NB4 (cell line): ENCODE results near the gene ANKRD33B.
"Not testable (repeated sequence)": the region's sequence is repeated elsewhere in the genome, so short reads cannot be mapped to it uniquely, and the experiment has no call there.

Source experiments
- DNase-seq: peaks from one replicate; pipeline ENCODE4 v3.0.0; 2010; ENCODE audit warnings: low read depth
- H3K4me3 ChIP-seq: one replicate; pipeline ENCODE4 v1.5.1; 2011; ENCODE audit warnings: mild to moderate bottlenecking, low read depth, low read length, moderate library complexity
- MYC ChIP-seq: IDR thresholded peaks from 2 replicates; pipeline ENCODE4 v1.6.1; 2011; ENCODE audit warnings: low read depth, low read length
- POLR2A ChIP-seq: IDR thresholded peaks from 2 replicates; pipeline ENCODE4 v1.6.1; 2011; ENCODE audit warnings: mild to moderate bottlenecking; ENCODE audit not compliant: insufficient read length; ENCODE audit errors: extremely low read depth
- TF ChIP-seq, protein P1 (sequence below): IDR thresholded peaks from 2 replicates; pipeline ENCODE4 v1.6.1; 2011; ENCODE audit warnings: low read depth, low read length
- TF ChIP-seq, protein P2 (sequence below): IDR thresholded peaks from one replicate; pipeline ENCODE4 v1.5.1; 2012; ENCODE audit warnings: low read depth, low read length

ANKRD33B gene

GRCh38 chr5:10543585-10544040 is 20.3 kb upstream of the ANKRD33B start:
- H3K4me3 ChIP-seq: no peak overlapping the region
- TF ChIP-seq, protein P1, sequence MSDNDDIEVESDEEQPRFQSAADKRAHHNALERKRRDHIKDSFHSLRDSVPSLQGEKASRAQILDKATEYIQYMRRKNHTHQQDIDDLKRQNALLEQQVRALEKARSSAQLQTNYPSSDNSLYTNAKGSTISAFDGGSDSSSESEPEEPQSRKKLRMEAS: no peak
- TF ChIP-seq POLR2A (no peak), MYC (no peak)
- TF ChIP-seq, protein P2, sequence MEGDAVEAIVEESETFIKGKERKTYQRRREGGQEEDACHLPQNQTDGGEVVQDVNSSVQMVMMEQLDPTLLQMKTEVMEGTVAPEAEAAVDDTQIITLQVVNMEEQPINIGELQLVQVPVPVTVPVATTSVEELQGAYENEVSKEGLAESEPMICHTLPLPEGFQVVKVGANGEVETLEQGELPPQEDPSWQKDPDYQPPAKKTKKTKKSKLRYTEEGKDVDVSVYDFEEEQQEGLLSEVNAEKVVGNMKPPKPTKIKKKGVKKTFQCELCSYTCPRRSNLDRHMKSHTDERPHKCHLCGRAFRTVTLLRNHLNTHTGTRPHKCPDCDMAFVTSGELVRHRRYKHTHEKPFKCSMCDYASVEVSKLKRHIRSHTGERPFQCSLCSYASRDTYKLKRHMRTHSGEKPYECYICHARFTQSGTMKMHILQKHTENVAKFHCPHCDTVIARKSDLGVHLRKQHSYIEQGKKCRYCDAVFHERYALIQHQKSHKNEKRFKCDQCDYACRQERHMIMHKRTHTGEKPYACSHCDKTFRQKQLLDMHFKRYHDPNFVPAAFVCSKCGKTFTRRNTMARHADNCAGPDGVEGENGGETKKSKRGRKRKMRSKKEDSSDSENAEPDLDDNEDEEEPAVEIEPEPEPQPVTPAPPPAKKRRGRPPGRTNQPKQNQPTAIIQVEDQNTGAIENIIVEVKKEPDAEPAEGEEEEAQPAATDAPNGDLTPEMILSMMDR: no peak
- peak; percentile 89 for DNase-seq

GRCh38 chr5:10545084-10545483 is 18.8 kb upstream of the ANKRD33B start:
- TF ChIP-seq, protein P2: no peak
- TF ChIP-seq MYC (no peak), POLR2A (no peak)
- TF ChIP-seq, protein P1: no peak
- no peak overlapping the region for H3K4me3 ChIP-seq
- no peak for DNase-seq

DNA sequence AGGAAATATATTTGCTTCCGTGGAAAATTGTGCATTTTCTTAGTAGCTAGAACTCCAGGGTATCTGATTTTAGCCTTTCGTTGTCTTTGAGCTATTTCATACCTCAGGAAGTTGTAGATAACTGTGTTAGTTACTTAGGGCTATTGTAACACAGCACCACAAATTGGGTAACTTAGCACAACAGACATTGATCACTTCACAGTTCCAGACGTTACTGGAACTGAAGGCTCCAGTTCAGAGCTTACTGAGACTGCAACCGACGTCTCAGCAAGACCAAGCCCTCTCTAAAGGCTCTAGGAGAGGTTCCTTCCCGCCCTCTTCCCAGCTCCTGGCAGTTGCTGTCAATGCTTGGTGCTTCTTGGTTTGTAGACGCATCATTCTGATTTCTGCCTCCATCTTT is 17.7 kb upstream of the ANKRD33B start:
- peak; percentile 40 for DNase-seq
- no peak overlapping the region for H3K4me3 ChIP-seq
- TF ChIP-seq MYC (no peak), POLR2A (no peak)
- TF ChIP-seq, protein P1: no peak
- TF ChIP-seq, protein P2: no peak

DNA sequence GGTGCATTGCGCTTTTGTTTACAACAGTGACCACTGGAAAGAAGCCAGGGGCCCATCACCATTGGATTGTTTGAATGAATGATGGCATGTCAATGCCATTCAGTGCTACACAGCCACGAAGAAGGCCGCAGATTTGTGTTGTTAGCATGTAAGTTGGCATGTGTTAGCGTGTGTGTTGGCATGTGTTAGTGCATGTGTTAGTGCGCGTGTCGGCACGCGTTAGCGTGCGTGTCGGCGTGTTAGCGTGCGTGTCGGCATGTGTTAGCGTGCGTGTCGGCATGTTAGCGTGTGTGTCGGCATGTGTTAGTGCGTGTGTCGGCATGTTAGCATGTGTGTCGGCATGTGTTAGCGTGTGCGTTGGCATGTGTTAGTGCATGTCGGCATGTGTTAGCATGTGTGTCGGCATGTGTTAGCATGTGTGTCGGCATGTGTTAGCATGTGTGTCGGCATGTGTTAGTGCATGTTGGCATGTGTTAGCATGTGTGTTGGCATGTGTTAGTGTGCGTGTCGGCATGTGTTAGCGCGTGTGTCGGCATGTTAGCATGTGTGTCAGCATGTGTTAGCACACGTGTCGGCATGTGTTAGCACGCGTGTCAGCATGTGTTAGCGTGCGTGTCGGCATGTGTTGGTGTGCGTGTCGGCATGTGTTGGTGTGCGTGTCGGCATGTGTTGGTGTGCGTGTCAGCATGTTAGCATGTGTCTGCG is 15.3 kb upstream of the ANKRD33B start:
- DNase-seq: no peak
- H3K4me3 ChIP-seq: no peak overlapping the region
- TF ChIP-seq, protein P1: peak; percentile 39
- TF ChIP-seq POLR2A: no peak
- TF ChIP-seq, protein P2: no peak
- TF ChIP-seq MYC: no peak

DNA sequence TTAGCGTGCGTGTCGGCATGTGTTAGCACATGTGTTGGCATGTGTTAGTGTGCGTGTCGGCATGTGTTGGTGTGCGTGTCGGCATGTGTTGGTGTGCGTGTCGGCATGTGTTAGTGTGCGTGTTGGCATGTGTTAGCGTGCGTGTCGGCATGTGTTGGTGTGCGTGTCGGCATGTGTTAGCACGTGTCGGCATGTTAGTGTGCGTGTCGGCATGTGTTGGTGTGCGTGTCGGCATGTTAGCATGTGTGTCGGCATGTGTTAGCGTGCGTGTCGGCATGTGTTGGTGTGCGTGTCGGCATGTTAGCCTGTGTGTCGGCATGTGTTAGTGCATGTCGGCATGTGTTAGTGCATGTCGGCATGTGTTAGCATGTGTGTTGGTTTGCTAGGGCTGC is 14.8 kb upstream of the ANKRD33B start:
- not testable (repeated sequence) for DNase-seq

DNA sequence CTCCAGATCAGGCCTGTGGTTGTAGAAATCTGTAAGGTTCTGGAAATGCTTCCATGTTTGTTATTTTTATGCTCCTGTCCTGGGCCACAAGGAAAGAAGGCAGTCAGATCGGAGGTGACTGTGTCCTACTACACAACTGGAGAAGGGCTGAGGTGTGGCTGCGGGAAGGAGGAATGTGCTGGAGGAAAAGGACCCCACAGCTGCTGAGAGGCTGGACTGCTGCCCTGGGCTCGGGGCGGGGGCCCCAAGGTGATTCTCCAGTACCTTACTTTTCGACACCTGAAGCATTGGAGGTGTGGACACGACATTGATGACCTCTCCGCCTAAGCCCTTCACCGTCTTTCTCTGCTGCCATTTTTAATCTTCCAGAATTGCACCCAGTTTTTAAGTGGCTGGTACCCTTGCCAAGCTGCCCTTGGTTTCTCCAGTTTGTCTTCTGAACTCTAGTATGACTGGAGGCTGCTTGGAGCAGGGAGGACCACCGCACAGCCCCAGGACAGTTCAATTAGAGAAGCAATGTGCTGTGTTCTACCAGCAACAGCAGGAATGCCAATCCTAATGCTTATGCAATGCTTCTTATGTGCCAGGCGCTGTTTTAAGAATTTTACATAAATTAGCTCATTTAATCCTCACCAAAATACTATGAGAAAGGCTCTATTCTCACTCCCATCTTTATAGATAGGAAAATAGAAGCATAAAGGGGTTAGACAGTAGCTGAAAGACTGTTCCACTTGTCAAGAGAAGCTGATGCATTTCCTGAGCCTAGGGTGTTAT is 13.5 kb upstream of the ANKRD33B start:
- no peak overlapping the region for H3K4me3 ChIP-seq
- no peak for TF ChIP-seq MYC
- DNase-seq: no peak

More for the DNA sequence above, 14.8 kb upstream of the ANKRD33B start:
- not testable (repeated sequence) for H3K4me3 ChIP-seq
